ENCODE data around the gene PITPNC1. TPM values are rescaled to one million over a fixed set of nuclear protein-coding genes. Genes with fewer than 3 reads are reported as not detected.

Gene PITPNC1
- total and polyA plus RNA-seq, 2 of the 13 experiments (the other 11 are each of a cell fraction or from before 2014, with no cell fraction given), result 4.1 to 5.7 TPM

- TF ChIP-seq AHDC1 (CRISPR knock-in tag; IDR thresholded peaks at IDR 0.05; ENCODE audit: borderline replicate concordance) (0 out of 2 replicates have a peak, but pooled peaks have one; percentile 15), PRMT3 (CRISPR knock-in tag; IDR thresholded peaks at IDR 0.05; ENCODE audit: borderline replicate concordance, low read depth) (no peak), HDAC1 (CRISPR knock-in tag; IDR thresholded peaks at IDR 0.05) (0 out of 2 replicates have a peak, but pooled peaks have one; percentile 14), ZNF460 (CRISPR knock-in tag; IDR thresholded peaks at IDR 0.05; ENCODE audit: borderline replicate concordance) (peak; percentile 81), ZBTB26 (CRISPR knock-in tag; IDR thresholded peaks at IDR 0.05; ENCODE audit: borderline replicate concordance) (no peak), IKZF5 (CRISPR knock-in tag; IDR thresholded peaks at IDR 0.05) (no peak), TSC22D2 (CRISPR knock-in tag; IDR thresholded peaks at IDR 0.05; ENCODE audit: borderline replicate concordance) (no peak), CBX5 (CRISPR knock-in tag; IDR thresholded peaks at IDR 0.05; ENCODE audit: borderline replicate concordance) (no peak), TEF (CRISPR knock-in tag; IDR thresholded peaks at IDR 0.05) (peak; percentile 48; the same call in 1 of the 2 replicates), ZNF44 (CRISPR knock-in tag; IDR thresholded peaks at IDR 0.05) (0 out of 2 replicates have a peak, but pooled peaks have one; percentile 43), ZMAT3 (CRISPR knock-in tag; conservative IDR thresholded peaks at IDR 0.05) (no peak), ZNF143 (CRISPR knock-in tag; IDR thresholded peaks at IDR 0.05) (no peak), ZNF605 (CRISPR knock-in tag; IDR thresholded peaks at IDR 0.05) (no peak), DMAP1 (CRISPR knock-in tag; IDR thresholded peaks at IDR 0.05) (no peak), SP140L (CRISPR knock-in tag; IDR thresholded peaks at IDR 0.05; ENCODE audit: borderline replicate concordance) (no peak), SOX6 (IDR thresholded peaks at IDR 0.05) (no peak), SOX6 (CRISPR knock-in tag; IDR thresholded peaks at IDR 0.05) (peak; percentile 19; the same call in 1 of the 2 replicates), ZNF296 (CRISPR knock-in tag; conservative IDR thresholded peaks at IDR 0.05) (no peak), GABPA (IDR thresholded peaks at IDR 0.05; ENCODE audit: low read depth, low read length) (no peak), GABPA (CRISPR knock-in tag; IDR thresholded peaks at IDR 0.05; ENCODE audit: low read depth) (no peak), NR2F2 (IDR thresholded peaks at IDR 0.05; ENCODE audit: borderline replicate concordance, low read depth) (no peak), MEF2D (CRISPR knock-in tag; IDR thresholded peaks at IDR 0.05) (no peak)
These were observed 12.0 kb upstream of the PITPNC1 start (continued) for GRCh38 chr17:67364847-67365737.
